Measurements from ENCODE around the gene GABRG3. TPM values are rescaled to one million over a fixed set of nuclear protein-coding genes. Genes with fewer than 3 reads are reported as not detected.
A peak's percentile ranks its signal among the peaks of the same experiment; 100 is the strongest.

Gene GABRG3
- total and polyA plus RNA-seq, 2 experiments from 2014 or later: 0.10 to 1.4 TPM

DNA sequence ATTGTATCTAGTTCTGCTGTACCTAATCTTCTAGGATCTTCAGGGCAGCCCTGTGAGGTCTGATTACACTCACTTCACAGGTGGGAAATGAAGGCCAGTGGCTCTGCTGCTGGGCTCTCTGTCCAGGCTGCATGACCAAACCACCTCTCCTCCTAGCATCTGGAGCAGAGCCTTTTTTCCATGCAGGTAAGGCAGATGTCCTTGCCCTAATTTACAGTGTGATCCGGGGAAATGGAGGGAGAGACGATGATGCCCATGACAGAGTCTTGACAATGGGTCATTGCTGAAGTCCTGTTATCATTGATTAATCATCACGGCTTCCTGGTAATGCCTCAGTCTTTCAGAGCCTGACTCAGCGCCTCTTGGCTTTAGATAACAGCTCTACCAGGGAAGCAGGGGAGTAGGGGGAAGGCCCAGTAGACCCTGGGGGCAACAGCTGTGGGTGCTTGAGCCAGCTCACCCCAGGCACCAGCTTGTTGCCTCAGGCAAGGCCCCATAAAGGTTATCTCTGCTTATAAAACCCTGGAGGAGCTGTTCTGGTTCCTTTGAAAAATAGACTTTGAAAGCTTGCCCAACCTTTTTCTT lies 153.4 kb downstream of the GABRG3 start:
- Mint-ChIP-seq H3K4me1 (no peaks in the 10 kb centered on the region), H3K4me3 (no peak overlapping the region), H3K36me3 (ENCODE audit: low read depth) (no peaks in the 10 kb centered on the region), H3K27ac (0 out of 2 replicates have a peak overlapping the region, but pooled peaks have one; percentile 46), H3K27me3 (ENCODE audit: insufficient read depth, low read depth, poor library complexity) (peaks cover 3% of the 10 kb centered on the region), H3K9me3 (no peaks in the 10 kb centered on the region)
- no peak for DNase-seq (ENCODE audit: low spot score)
- no peaks in the 10 kb centered on the region for H4K20me1 ChIP-seq (replicated peaks; ENCODE audit: insufficient read depth)
- TF ChIP-seq, protein P1, sequence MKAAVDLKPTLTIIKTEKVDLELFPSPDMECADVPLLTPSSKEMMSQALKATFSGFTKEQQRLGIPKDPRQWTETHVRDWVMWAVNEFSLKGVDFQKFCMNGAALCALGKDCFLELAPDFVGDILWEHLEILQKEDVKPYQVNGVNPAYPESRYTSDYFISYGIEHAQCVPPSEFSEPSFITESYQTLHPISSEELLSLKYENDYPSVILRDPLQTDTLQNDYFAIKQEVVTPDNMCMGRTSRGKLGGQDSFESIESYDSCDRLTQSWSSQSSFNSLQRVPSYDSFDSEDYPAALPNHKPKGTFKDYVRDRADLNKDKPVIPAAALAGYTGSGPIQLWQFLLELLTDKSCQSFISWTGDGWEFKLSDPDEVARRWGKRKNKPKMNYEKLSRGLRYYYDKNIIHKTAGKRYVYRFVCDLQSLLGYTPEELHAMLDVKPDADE (IDR thresholded peaks at IDR 0.05): no peak
- TF ChIP-seq ZNF331 (CRISPR knock-in tag; IDR thresholded peaks at IDR 0.05; ENCODE audit: low read depth): no peak
- TF ChIP-seq, protein P2, sequence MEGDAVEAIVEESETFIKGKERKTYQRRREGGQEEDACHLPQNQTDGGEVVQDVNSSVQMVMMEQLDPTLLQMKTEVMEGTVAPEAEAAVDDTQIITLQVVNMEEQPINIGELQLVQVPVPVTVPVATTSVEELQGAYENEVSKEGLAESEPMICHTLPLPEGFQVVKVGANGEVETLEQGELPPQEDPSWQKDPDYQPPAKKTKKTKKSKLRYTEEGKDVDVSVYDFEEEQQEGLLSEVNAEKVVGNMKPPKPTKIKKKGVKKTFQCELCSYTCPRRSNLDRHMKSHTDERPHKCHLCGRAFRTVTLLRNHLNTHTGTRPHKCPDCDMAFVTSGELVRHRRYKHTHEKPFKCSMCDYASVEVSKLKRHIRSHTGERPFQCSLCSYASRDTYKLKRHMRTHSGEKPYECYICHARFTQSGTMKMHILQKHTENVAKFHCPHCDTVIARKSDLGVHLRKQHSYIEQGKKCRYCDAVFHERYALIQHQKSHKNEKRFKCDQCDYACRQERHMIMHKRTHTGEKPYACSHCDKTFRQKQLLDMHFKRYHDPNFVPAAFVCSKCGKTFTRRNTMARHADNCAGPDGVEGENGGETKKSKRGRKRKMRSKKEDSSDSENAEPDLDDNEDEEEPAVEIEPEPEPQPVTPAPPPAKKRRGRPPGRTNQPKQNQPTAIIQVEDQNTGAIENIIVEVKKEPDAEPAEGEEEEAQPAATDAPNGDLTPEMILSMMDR (conservative IDR thresholded peaks at IDR 0.05; ENCODE audit: low read depth in 2 of 2): no peak
- no peak for TF ChIP-seq NANOG (IDR thresholded peaks at IDR 0.05; ENCODE audit: borderline replicate concordance)
- no peak overlapping the region for H3K4me3 ChIP-seq
- 0 out of 2 replicates have a peak overlapping the region, but pooled peaks have one; percentile 14 for H2AFZ ChIP-seq
- H3K79me2 ChIP-seq (replicated peaks; ENCODE audit: insufficient read depth): no peaks in the 10 kb centered on the region
- H3K27me3 ChIP-seq (ENCODE audit: insufficient read depth): no peaks in the 10 kb centered on the region
- H3K27ac ChIP-seq (ENCODE audit: low read depth): no peak overlapping the region
- H3F3A ChIP-seq (replicated peaks; ENCODE audit: low read depth): no peaks in the 10 kb centered on the region
- no peaks in the 10 kb centered on the region for H3K36me3 ChIP-seq (ENCODE audit: insufficient read depth)
- H3K4me1 ChIP-seq (ENCODE audit: insufficient read depth): no peaks in the 10 kb centered on the region
- H3K4me2 ChIP-seq: no peak overlapping the region
- H3K9me2 ChIP-seq (ENCODE audit: insufficient read depth): no peaks in the 10 kb centered on the region; the same call in 1 of the 2 replicates
- no peak for ATAC-seq

DNA sequence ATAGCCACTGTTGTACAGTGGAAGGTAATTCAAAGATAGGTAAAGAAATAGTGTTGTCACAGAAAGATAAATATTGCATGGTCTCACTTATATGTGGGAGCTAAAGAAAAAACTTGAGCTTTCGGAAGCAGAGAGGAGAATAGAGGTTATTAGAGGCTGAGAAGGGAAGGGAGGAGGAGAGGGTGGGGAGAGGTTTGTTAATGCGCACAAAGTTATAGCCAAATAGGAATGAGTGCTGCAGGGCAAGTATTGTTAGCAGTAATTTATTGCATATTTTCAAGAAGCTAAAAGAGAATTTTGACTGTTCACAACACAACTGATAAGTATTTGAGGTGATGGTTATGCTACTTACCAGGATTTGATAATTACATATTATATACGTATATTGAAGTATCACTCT lies 154.2 kb downstream of the GABRG3 start:
- no peak overlapping the region for H2AFZ ChIP-seq
- no peak for DNase-seq (ENCODE audit: low spot score)
- Mint-ChIP-seq H3K9me3 (no peaks in the 10 kb centered on the region), H3K4me3 (no peak overlapping the region), H3K27me3 (ENCODE audit: insufficient read depth, low read depth, poor library complexity) (peaks cover 3% of the 10 kb centered on the region), H3K36me3 (ENCODE audit: low read depth) (no peaks in the 10 kb centered on the region), H3K4me1 (no peaks in the 10 kb centered on the region), H3K27ac (no peak overlapping the region)
- no peaks in the 10 kb centered on the region; the same call in 1 of the 2 replicates for H3K9me2 ChIP-seq (ENCODE audit: insufficient read depth)
- no peaks in the 10 kb centered on the region for H3F3A ChIP-seq (replicated peaks; ENCODE audit: low read depth)
- H3K36me3 ChIP-seq (ENCODE audit: insufficient read depth): no peaks in the 10 kb centered on the region
- no peak for ATAC-seq
- no peaks in the 10 kb centered on the region for H4K20me1 ChIP-seq (replicated peaks; ENCODE audit: insufficient read depth)
- H3K27ac ChIP-seq (ENCODE audit: low read depth): no peak overlapping the region
- H3K4me2 ChIP-seq: no peak overlapping the region
- no peak overlapping the region for H3K4me3 ChIP-seq
- no peaks in the 10 kb centered on the region for H3K4me1 ChIP-seq (ENCODE audit: insufficient read depth)
- H3K79me2 ChIP-seq (replicated peaks; ENCODE audit: insufficient read depth): no peaks in the 10 kb centered on the region
- H3K27me3 ChIP-seq (ENCODE audit: insufficient read depth): no peaks in the 10 kb centered on the region
- TF ChIP-seq EZH2 (IDR thresholded peaks at IDR 0.05; ENCODE audit: low read depth, unreplicated experiment) (no peak), JUNB (IDR thresholded peaks at IDR 0.05; ENCODE audit: unreplicated experiment) (no peak), CREB1 (CRISPR knock-in tag; IDR thresholded peaks at IDR 0.05; ENCODE audit: low read depth) (no peak), ZNF114 (CRISPR knock-in tag; IDR thresholded peaks at IDR 0.05) (no peak)
- TF ChIP-seq, protein P3, sequence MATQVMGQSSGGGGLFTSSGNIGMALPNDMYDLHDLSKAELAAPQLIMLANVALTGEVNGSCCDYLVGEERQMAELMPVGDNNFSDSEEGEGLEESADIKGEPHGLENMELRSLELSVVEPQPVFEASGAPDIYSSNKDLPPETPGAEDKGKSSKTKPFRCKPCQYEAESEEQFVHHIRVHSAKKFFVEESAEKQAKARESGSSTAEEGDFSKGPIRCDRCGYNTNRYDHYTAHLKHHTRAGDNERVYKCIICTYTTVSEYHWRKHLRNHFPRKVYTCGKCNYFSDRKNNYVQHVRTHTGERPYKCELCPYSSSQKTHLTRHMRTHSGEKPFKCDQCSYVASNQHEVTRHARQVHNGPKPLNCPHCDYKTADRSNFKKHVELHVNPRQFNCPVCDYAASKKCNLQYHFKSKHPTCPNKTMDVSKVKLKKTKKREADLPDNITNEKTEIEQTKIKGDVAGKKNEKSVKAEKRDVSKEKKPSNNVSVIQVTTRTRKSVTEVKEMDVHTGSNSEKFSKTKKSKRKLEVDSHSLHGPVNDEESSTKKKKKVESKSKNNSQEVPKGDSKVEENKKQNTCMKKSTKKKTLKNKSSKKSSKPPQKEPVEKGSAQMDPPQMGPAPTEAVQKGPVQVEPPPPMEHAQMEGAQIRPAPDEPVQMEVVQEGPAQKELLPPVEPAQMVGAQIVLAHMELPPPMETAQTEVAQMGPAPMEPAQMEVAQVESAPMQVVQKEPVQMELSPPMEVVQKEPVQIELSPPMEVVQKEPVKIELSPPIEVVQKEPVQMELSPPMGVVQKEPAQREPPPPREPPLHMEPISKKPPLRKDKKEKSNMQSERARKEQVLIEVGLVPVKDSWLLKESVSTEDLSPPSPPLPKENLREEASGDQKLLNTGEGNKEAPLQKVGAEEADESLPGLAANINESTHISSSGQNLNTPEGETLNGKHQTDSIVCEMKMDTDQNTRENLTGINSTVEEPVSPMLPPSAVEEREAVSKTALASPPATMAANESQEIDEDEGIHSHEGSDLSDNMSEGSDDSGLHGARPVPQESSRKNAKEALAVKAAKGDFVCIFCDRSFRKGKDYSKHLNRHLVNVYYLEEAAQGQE (IDR thresholded peaks at IDR 0.05; ENCODE audit: unreplicated experiment): no peak

Data from GM23338 (cell line).